PC-9 (cell line): Measurements from ENCODE around the gene TRIM40.

Source experiments
- EZH2 ChIP-seq: fragments of 200-600 bp; sonication (generic); IDR thresholded peaks from 2 replicates; pipeline ENCODE4 v1.8.0; 2017; ENCODE audit warnings: antibody characterized with exemption, low read depth
- TF ChIP-seq, protein P1 (sequence below): fragments of 200-600 bp; sonication (generic); conservative IDR thresholded peaks from 2 replicates; pipeline ENCODE4 v1.6.1; 2017; ENCODE audit warnings: mixed run types, antibody characterized with exemption, mild to moderate bottlenecking, moderate library complexity

DNA sequence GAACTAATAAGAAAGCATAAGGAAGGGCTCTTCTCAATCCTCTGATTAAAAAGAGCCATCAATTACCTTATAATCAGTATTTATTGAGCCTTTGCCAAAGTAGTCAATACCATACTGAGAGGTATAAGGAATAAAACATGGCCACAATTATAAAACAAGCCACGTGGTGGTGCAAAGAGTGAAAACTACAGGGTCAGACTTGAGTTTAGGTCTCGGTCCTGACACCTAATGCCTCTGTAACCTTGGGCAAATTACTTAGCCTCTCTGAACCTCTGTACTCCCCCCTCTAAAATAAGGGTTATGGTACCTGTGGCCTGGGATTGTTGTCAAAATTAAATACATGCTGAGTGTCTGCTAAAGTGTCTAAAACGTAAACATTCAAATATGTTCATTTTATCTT, 13.3 kb downstream of the TRIM40 start:
- TF ChIP-seq, protein P1, sequence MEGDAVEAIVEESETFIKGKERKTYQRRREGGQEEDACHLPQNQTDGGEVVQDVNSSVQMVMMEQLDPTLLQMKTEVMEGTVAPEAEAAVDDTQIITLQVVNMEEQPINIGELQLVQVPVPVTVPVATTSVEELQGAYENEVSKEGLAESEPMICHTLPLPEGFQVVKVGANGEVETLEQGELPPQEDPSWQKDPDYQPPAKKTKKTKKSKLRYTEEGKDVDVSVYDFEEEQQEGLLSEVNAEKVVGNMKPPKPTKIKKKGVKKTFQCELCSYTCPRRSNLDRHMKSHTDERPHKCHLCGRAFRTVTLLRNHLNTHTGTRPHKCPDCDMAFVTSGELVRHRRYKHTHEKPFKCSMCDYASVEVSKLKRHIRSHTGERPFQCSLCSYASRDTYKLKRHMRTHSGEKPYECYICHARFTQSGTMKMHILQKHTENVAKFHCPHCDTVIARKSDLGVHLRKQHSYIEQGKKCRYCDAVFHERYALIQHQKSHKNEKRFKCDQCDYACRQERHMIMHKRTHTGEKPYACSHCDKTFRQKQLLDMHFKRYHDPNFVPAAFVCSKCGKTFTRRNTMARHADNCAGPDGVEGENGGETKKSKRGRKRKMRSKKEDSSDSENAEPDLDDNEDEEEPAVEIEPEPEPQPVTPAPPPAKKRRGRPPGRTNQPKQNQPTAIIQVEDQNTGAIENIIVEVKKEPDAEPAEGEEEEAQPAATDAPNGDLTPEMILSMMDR: no peak
- no peak for TF ChIP-seq EZH2
